Lower lobe of right lung (tissue), 2 donors: ENCODE data around the gene CFAP210. TPM values are rescaled to one million over a fixed set of nuclear protein-coding genes. Genes with fewer than 3 reads are reported as not detected.

ENCODE experiments used
- ATAC-seq, 2 donors: fragments of 200-7000 bp; cut with Tn5 transposase; one replicate each; pipeline ENCODE4 v1.9.1; 2020 to 2022; ENCODE audit warnings: mild to moderate bottlenecking in 2 of 2, moderate library complexity in 2 of 2
- DNase-seq: peaks from one replicate; pipeline ENCODE4 v3.0.0-alpha.2; 2020
- H3K27ac ChIP-seq: fragments of 200-600 bp; one replicate; pipeline ENCODE4 v1.8.0; 2022
- H3K27me3 ChIP-seq: fragments of 200-600 bp; one replicate; pipeline ENCODE4 v1.8.0; 2022; ENCODE audit warnings: low read depth
- H3K36me3 ChIP-seq: fragments of 200-600 bp; one replicate; pipeline ENCODE4 v1.8.0; 2022; ENCODE audit warnings: mild to moderate bottlenecking
- H3K4me1 ChIP-seq: fragments of 200-600 bp; one replicate; pipeline ENCODE4 v1.8.0; 2022
- H3K4me3 ChIP-seq: fragments of 200-600 bp; one replicate; pipeline ENCODE4 v1.8.0; 2022; ENCODE audit warnings: mild to moderate bottlenecking
- H3K9me3 ChIP-seq: fragments of 200-600 bp; one replicate; pipeline ENCODE4 v1.8.0; 2022
- CTCF ChIP-seq: fragments of 200-600 bp; IDR thresholded peaks from one replicate; pipeline ENCODE4 v1.8.0; 2022; ENCODE audit warnings: antibody characterized with exemption, mild to moderate bottlenecking
- intact Hi-C: fragments of 100-400 bp; cut with DNase I; formaldehyde crosslinking; loops from one replicate; pipeline ENCODE4 v1.11.0; 2022
- total RNA-seq: library from RNA; stranded (reverse); fragmentation: NEBNext Ultra II Directional; extraction: Animal tissue kit (Norgen Biotek cat#: 25700); gene quantifications from one replicate; pipeline ENCODE4 v1.2.1, GENCODE V29; 2021
- donor health status: DM: no; HTN: yes; CAD: no; lungs with severe emphysema.

Gene CFAP210
- total RNA-seq, 1 donor from 2014 or later: 0.95 TPM

- H3K27me3 ChIP-seq: no peaks in the 10 kb centered on the region
- TF ChIP-seq CTCF: no peak
- H3K4me1 ChIP-seq: peaks cover 3% of the 10 kb centered on the region
- H3K36me3 ChIP-seq: no peaks in the 10 kb centered on the region
- DNase-seq: no peak
- intact Hi-C loops: no loop called here
- H3K9me3 ChIP-seq: no peaks in the 10 kb centered on the region
- ATAC-seq: no peak
- H3K27ac ChIP-seq: no peak overlapping the region
- peak overlapping the region; percentile 80 for H3K4me3 ChIP-seq
These were observed 41.4 kb upstream of the CFAP210 start for GRCh38 chr2:169735623-169736022.

- Histone ChIP-seq H3K27ac (no peak overlapping the region), H3K27me3 (no peaks in the 10 kb centered on the region), H3K4me1 (peaks cover 3% of the 10 kb centered on the region), H3K36me3 (no peaks in the 10 kb centered on the region), H3K4me3 (peak overlapping the region; percentile 80), H3K9me3 (no peaks in the 10 kb centered on the region)
- intact Hi-C loops: no loop called here
- ATAC-seq: peak; percentile 54 to 66
- no peak for DNase-seq
- TF ChIP-seq CTCF: no peak
These were observed 40.1 kb upstream of the CFAP210 start for GRCh38 chr2:169734169-169734847.

- ATAC-seq (peak; percentile 21 to 42), DNase-seq (no peak)
- intact Hi-C loops: no loop called here
- Histone ChIP-seq H3K9me3 (no peaks in the 10 kb centered on the region), H3K27me3 (no peaks in the 10 kb centered on the region), H3K27ac (no peak overlapping the region), H3K36me3 (no peaks in the 10 kb centered on the region), H3K4me1 (peaks cover 3% of the 10 kb centered on the region), H3K4me3 (peak overlapping the region; percentile 80)
- no peak for TF ChIP-seq CTCF
These were observed 38.6 kb upstream of the CFAP210 start for GRCh38 chr2:169732583-169733358.

GRCh38 chr2:169732075-169732474 lies 37.9 kb upstream of the CFAP210 start:
- no peak for ATAC-seq
- intact Hi-C loops: no loop called here
- Histone ChIP-seq H3K4me3 (no peak overlapping the region), H3K9me3 (no peaks in the 10 kb centered on the region), H3K36me3 (no peaks in the 10 kb centered on the region), H3K27me3 (no peaks in the 10 kb centered on the region), H3K4me1 (peaks cover 3% of the 10 kb centered on the region), H3K27ac (no peak overlapping the region)
- no peak for DNase-seq
- no peak for TF ChIP-seq CTCF

- no peak for TF ChIP-seq CTCF
- Histone ChIP-seq H3K4me1 (peaks cover 3% of the 10 kb centered on the region), H3K4me3 (no peak overlapping the region), H3K9me3 (no peaks in the 10 kb centered on the region), H3K27me3 (no peaks in the 10 kb centered on the region), H3K36me3 (no peaks in the 10 kb centered on the region), H3K27ac (no peak overlapping the region)
- no peak for DNase-seq
- no peak for ATAC-seq
- intact Hi-C loops: no loop called here
These were observed 35.0 kb upstream of the CFAP210 start for GRCh38 chr2:169729274-169729605.
